Measurements from ENCODE around the gene AMER2. TPM values are rescaled to one million over a fixed set of nuclear protein-coding genes. Genes with fewer than 3 reads are reported as not detected.

The AMER2 gene
- total RNA-seq, 8 experiments from 2014 or later, result 0.04 to 19.6 (median 14.2) TPM

DNA sequence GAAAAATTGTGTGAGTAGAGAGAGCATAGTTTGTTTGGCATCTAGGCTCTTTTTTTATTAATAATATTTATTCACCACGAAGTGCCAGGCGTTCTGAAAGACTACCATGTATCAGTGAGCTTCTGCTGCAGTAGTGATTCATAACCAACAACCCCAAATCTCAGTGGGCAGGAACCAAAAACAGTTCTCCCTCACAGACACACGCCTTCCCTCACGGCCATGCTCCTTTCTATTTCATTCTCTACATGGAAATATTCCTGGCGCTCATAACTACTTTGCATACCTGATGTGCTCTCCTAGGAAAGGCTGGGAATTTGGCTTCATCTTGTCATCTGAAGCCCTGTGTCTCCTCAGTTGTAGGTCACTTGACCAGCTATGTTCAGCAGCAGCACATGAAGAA lies 26.6 kb upstream of the AMER2 start:
- 20 to 100% (median 81%) methylated on average over 1 to 5 of the region's 5 CpGs; no CpG with 5 or more reads in 4 of the 10 experiments for WGBS, 10 experiments
- H3K4me3 ChIP-seq, result no peak overlapping the region
- in situ Hi-C loops (cut with MboI; ENCODE audit: low pct_unique_long_range_greater_than_20kb in 2 of 9, low sequenced_read_pairs in 9 of 9, unreplicated experiment in 9 of 9), result no loop called here
- peak in 3 of 8 experiments; percentile 66 to 91 (median 82) for ATAC-seq (replicated peaks in 6 of 8)
- peaks cover 4 to 6% of the 10 kb centered on the region in 2 donors for H3K4me1 ChIP-seq (replicated peaks in 1 of 2)
- H3K27ac ChIP-seq, result no peak overlapping the region

DNA sequence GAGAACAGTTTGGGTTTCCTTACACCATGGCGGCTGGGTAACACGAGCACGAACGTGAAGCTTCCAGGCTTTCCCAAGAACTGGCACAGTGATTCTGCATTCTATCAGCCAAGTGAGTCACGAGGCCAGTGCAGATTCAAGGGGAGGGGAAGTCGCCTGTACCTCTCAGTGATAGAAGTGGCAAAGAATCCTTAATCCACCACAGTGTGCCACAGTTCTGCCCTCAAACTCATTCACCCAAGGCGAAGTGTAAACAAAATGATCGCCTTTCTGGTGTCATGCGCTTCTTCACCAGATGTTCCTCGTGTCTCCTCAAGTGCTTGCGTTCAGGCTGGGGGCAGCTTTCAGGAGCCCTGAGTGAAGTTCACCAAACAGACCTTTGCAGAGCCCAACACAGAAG lies 24.9 kb upstream of the AMER2 start:
- no peaks in the 10 kb centered on the region for H3K4me1 ChIP-seq (replicated peaks in 1 of 2)
- 20 to 92% (median 48%) methylated on average over 1 to 9 of the region's 11 CpGs; no CpG with 5 or more reads in 3 of the 10 experiments for WGBS, 10 experiments
- no peak overlapping the region for H3K27ac ChIP-seq
- no peak overlapping the region for H3K4me3 ChIP-seq
- no peak for ATAC-seq (replicated peaks in 6 of 8)
- in situ Hi-C loops (cut with MboI; ENCODE audit: low pct_unique_long_range_greater_than_20kb in 2 of 9, low sequenced_read_pairs in 9 of 9, unreplicated experiment in 9 of 9), result no loop called here

DNA sequence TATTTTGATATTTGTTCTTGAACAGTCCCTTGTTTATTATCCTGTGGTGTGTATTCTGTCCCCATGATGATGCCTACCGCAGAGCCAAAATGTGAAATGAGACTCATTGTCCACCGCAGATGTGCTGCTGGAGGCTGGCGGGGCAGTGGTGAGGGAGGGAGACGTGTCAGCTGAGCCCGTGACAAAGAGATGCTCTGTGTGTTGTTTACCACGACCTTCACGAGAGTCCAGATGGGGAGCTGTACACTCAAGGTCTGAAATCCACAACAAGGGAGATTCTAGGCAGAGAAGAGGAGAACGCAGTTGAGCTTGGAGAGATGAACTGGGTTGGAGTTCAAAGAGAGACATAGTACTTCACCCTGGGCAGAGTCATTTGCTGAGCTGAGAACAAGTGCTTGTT lies 20.8 kb upstream of the AMER2 start:
- in situ Hi-C loops (cut with MboI; ENCODE audit: low pct_unique_long_range_greater_than_20kb in 2 of 9, low sequenced_read_pairs in 9 of 9, unreplicated experiment in 9 of 9), result no loop called here
- WGBS, 10 experiments, result 22 to 84% (median 30%) methylated on average over 3 to 8 of the region's 8 CpGs; no CpG with 5 or more reads in 5 of the 10 experiments

DNA sequence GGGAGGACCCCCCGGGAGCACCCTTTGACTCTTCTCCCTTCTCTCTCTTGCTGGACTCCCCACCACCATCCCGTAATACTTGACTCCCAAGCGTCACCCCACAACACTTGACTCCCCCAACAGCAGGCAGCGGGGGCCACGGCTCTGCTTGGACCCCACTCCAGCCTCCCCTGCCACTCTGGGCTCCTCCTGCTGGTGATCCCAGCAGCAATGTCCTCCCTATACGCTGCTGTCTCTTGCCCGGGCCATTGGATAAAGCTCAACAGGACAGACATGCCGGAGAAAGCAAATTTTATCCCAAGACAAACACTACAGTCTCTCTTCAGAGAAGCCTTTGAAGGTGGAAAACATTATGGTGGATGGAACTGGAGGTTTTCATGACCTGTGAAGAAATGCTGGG lies 20.4 kb upstream of the AMER2 start:
- no peak for ATAC-seq (replicated peaks in 6 of 8)
- in situ Hi-C loops (cut with MboI; ENCODE audit: low pct_unique_long_range_greater_than_20kb in 2 of 9, low sequenced_read_pairs in 9 of 9, unreplicated experiment in 9 of 9), result no loop called here
- Histone ChIP-seq H3K4me3 (no peak overlapping the region), H3K4me1 (replicated peaks in 1 of 2) (peaks cover 8 to 12% of the 10 kb centered on the region in 2 donors), H3K27ac (no peak overlapping the region)
- 0 to 97% (median 83%) methylated on average over 1 to 5 of the region's 8 CpGs; no CpG with 5 or more reads in 6 of the 10 experiments for WGBS, 10 experiments

More for the DNA sequence above, 20.8 kb upstream of the AMER2 start:
- H3K27ac ChIP-seq, result no peak overlapping the region
- no peak overlapping the region for H3K4me3 ChIP-seq
- H3K4me1 ChIP-seq (replicated peaks in 1 of 2), result peaks cover 8 to 12% of the 10 kb centered on the region in 2 donors
- no peak for ATAC-seq (replicated peaks in 6 of 8)

DNA sequence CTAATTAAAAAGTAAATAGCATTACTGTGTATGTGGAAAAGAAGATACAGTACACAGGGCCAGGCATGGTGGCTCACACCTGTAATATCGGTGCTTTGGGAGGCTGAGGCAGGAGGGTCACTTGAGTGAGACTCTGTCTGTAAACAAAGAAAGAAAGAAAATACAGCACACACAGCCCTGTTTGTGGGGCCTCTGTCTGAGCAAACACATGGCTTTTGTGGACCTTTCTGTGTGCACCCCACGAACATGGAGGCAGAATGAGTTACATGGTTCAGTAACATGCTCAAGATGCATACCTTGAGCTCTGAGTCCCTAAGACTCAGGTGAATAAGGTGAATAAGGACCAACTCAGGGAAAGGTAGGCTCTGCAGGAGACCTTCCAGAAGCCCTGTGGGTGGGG lies 20.0 kb upstream of the AMER2 start:
- peaks cover 8 to 12% of the 10 kb centered on the region in 2 donors for H3K4me1 ChIP-seq (replicated peaks in 1 of 2)
- no peak for ATAC-seq (replicated peaks in 6 of 8)
- no peak overlapping the region for H3K4me3 ChIP-seq
- in situ Hi-C loops (cut with MboI; ENCODE audit: low pct_unique_long_range_greater_than_20kb in 2 of 9, low sequenced_read_pairs in 9 of 9, unreplicated experiment in 9 of 9), result no loop called here
- WGBS, 10 experiments, result 0 to 100% (median 0%) methylated on average over 1 to 2 of the region's 2 CpGs; no CpG with 5 or more reads in 5 of the 10 experiments
- H3K27ac ChIP-seq, result no peak overlapping the region

DNA sequence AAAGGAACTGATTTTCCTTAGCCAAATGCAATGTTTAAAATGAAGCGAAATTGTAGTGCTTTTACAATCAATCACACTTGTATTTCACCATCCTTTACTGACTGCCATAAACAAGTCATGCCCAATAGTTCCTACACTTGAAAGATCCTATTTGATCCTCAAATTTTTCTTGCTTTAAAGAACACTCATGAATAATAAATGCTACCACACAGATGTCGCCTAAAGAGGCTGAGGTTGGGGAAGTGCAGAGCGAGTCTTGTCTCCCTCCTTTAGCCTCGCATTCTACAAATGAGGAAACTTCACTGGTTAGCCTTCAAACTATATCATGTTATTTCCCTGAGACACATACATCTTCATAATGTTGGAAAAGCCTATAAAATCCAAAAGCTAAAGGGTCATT lies 18.7 kb upstream of the AMER2 start:
- no peak overlapping the region for H3K27ac ChIP-seq
- WGBS, 10 experiments, result 0 to 90% (median 60%) methylated on average over 1 to 4 of the region's 4 CpGs; no CpG with 5 or more reads in 1 of the 10 experiments
- no peak overlapping the region for H3K4me3 ChIP-seq
- ATAC-seq (replicated peaks in 6 of 8), result no peak
- peaks cover 8 to 12% of the 10 kb centered on the region in 2 donors for H3K4me1 ChIP-seq (replicated peaks in 1 of 2)
- in situ Hi-C loops (cut with MboI; ENCODE audit: low pct_unique_long_range_greater_than_20kb in 2 of 9, low sequenced_read_pairs in 9 of 9, unreplicated experiment in 9 of 9), result no loop called here

DNA sequence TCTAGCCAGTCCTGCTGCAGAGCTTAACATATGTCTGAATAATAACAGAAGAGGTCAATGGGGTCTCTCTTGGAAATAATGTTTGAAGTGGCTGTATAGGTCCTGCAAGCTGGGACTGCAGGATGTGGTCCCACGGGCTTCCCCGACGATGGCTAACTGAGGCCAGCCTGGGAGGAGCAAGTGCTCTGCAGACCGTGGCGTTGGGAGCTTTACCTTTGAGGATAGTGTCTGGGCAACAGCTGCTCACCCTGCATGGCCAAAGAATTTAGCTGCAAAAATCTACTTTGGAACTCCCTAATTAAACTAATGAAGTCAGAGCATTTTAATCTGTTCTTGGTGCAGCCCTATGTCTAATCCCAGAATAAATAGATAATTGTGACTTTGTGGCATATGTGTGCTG lies 18.2 kb upstream of the AMER2 start:
- Histone ChIP-seq H3K4me3 (no peak overlapping the region), H3K4me1 (replicated peaks in 1 of 2) (peaks cover 8 to 12% of the 10 kb centered on the region in 2 donors), H3K27ac (no peak overlapping the region)
- peak in 1 of 8 experiments; percentile 17 for ATAC-seq (replicated peaks in 6 of 8)
- 0 to 90% (median 20%) methylated on average over 1 to 5 of the region's 5 CpGs; no CpG with 5 or more reads in 3 of the 10 experiments for WGBS, 10 experiments
- in situ Hi-C loops (cut with MboI; ENCODE audit: low pct_unique_long_range_greater_than_20kb in 2 of 9, low sequenced_read_pairs in 9 of 9, unreplicated experiment in 9 of 9), result no loop called here

DNA sequence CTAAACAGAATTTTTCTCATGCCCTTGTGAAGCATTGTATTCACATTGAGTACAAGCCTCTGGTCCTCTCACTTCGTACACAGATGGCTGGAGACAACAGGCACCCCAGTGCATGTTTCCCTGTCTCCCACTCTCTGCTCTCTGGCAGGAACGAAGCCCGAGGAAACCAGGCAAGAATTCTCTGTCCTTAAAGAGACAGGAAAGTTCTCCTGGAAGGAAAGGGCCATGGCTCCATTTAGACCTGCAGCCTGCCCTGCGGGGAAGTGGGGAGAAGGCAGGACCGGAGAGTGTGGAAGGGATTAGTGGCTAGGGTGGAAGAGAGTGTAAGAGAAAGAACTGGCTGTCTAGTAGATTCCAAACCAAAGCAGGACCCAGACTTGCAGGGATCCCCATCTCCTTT lies 15.5 kb upstream of the AMER2 start:
- ATAC-seq (replicated peaks in 6 of 8), result no peak
- WGBS, 10 experiments, result 0 to 80% (median 43%) methylated on average over 1 to 5 of the region's 5 CpGs; no CpG with 5 or more reads in 4 of the 10 experiments
- no peak overlapping the region for H3K4me3 ChIP-seq
- in situ Hi-C loops (cut with MboI; ENCODE audit: low pct_unique_long_range_greater_than_20kb in 2 of 9, low sequenced_read_pairs in 9 of 9, unreplicated experiment in 9 of 9), result no loop called here
- no peak overlapping the region for H3K27ac ChIP-seq
- peaks cover 8 to 12% of the 10 kb centered on the region in 2 donors for H3K4me1 ChIP-seq (replicated peaks in 1 of 2)

DNA sequence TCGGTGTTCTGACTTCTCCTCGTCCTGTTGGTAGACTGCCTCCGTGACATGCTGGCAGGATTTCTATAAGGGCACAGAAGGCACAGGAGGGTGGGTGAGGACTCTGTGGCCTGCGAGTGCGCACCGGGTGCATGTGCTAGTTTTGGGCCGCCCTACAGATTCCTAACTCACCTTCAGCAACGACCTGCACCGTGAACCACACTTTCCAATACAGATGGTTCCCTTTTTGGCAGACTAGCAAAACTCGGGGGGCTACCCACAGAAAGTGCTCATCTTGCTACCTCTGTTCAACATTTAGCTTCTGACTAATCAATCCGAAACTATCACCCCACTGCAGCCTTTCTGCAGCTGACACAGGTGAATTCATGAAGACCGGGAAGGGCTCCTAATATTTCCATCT lies 14.1 kb upstream of the AMER2 start:
- Histone ChIP-seq H3K4me3 (no peak overlapping the region), H3K4me1 (replicated peaks in 1 of 2) (peaks cover 13 to 16% of the 10 kb centered on the region in 2 donors), H3K27ac (no peak overlapping the region)
- in situ Hi-C loops (cut with MboI; ENCODE audit: low pct_unique_long_range_greater_than_20kb in 2 of 9, low sequenced_read_pairs in 9 of 9, unreplicated experiment in 9 of 9), result no loop called here
- ATAC-seq (replicated peaks in 6 of 8), result no peak
- WGBS, 10 experiments, result 0 to 100% (median 82%) methylated on average over 1 to 5 of the region's 12 CpGs; no CpG with 5 or more reads in 2 of the 10 experiments

DNA sequence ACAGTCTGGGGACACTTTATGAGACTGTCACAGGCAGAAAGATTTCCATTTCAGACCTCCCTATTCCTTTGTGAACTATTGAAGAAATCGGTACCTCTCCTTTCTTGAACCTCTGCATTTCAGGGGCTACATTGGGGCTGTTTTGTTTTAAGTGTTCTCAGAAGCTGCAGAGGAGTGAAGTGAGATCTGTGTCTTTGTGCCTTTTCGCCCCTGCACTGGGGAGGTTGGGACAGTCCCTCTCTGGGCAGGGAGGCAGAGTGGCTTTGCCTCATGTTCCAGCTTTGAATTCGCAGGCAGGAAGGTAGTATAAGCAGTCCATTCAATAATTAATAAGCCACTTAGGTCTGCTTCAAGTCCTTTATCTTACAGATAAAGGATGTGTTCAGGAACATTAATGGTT lies 9.5 kb upstream of the AMER2 start:
- in situ Hi-C loops (cut with MboI; ENCODE audit: low pct_unique_long_range_greater_than_20kb in 2 of 9, low sequenced_read_pairs in 9 of 9, unreplicated experiment in 9 of 9), result no loop called here
- H3K4me3 ChIP-seq, result no peak overlapping the region
- ATAC-seq (replicated peaks in 6 of 8), result no peak
- 20 to 94% (median 80%) methylated on average over 1 to 3 of the region's 3 CpGs; no CpG with 5 or more reads in 3 of the 10 experiments for WGBS, 10 experiments
- H3K4me1 ChIP-seq (replicated peaks in 1 of 2), result peaks cover 18 to 21% of the 10 kb centered on the region in 2 donors
- H3K27ac ChIP-seq, result no peak overlapping the region

DNA sequence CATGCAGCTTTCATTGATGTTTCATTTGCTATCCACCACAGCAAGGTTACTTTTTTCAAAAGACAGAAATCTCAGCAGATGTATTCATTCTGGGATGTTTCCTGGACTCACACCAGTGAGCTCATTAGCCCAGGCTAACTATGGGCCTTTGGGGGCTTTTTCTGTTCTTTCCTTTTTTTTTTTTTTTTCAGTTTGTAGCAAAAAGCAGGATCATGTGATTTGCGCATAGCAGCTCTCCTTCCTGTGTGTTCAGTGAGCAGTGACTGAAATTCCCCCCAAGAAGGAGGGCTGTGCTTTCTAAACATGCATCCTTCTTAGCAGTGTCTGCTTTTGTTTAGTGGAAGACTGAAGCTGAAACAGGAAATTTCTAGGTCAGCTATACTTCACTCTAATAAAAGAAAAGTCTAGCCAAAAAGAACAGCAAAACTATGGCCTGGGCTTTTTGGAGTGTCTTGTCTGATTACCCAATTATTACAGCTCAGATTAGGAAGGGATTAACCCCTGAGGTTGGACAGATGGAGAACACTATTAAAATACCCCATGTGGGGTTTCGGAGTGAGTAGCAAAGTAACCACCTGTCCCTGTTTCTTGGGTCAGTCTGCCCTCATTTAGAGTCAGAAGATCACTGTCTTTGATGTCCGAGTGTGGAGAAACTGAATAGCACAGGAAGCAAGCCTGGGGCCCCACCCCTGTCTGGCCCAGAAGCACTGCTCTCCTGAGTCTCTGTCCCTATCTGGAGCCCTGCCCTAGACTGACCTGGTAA lies 8.9 kb upstream of the AMER2 start:
- H3K27ac ChIP-seq, result peak overlapping the region in 1 of 2 donors; percentile 58
- WGBS, 10 experiments, result 10 to 90% (median 31%) methylated on average over 1 to 3 of the region's 3 CpGs; no CpG with 5 or more reads in 2 of the 10 experiments

DNA sequence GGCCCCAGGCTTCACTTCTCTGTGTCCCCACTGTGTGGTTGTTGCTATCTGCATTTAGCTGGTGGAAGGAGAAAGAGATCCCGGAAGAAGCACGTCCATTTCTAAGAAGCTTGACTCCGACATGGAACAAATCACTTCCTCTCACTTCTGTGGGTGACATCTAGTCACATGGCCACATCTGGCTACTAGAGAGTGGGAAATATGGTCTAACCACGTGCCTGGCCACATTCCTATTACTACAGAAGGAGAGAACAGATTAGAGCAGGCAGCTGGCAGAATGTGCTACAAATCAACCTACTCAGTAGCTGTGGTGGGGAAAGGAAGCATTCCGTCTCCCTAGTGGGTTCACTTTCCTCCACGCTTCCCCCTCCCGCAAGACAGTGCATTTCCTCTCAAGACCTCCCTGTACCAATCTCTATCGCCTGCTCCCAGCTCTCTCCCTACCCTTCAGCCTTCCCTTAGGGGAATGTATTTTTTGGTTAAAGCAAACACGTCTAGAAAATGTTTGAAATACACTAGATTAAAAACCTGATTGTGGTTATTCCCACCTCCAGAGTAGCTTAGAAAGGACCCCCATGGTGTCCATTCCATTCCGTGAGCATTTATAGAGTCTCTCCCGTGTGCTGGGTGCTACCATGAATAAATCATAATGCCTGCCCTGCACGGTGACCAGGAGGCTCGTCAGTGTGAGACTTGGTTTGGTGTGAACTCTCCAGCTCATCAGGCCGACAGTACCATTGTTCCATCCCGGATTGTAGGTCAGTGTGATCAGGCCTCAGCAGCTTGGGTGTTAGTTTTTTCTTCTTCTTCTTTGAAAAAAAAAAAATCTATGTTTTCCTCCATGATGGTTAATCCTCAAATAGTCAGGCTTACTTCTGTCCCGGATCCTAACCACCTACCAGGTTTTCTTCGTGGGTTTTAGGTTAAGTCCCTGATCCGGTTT lies 8.0 kb upstream of the AMER2 start:
- ATAC-seq (replicated peaks in 6 of 8), result peak in 4 of 8 experiments; percentile 62 to 78 (median 74)
- in situ Hi-C loops (cut with MboI; ENCODE audit: low pct_unique_long_range_greater_than_20kb in 2 of 9, low sequenced_read_pairs in 9 of 9, unreplicated experiment in 9 of 9), result no loop called here
- peak overlapping the region in 1 of 2 donors; percentile 58 for H3K27ac ChIP-seq
- 24 to 90% (median 66%) methylated on average over 2 to 14 of the region's 18 CpGs for WGBS, 10 experiments
- no peak overlapping the region for H3K4me3 ChIP-seq
- peaks cover 18 to 21% of the 10 kb centered on the region in 2 donors for H3K4me1 ChIP-seq (replicated peaks in 1 of 2)

More for the DNA sequence above, 8.9 kb upstream of the AMER2 start:
- in situ Hi-C loops (cut with MboI; ENCODE audit: low pct_unique_long_range_greater_than_20kb in 2 of 9, low sequenced_read_pairs in 9 of 9, unreplicated experiment in 9 of 9), result no loop called here
- H3K4me3 ChIP-seq, result no peak overlapping the region
- peak in 7 of 8 experiments; percentile 41 to 81 (median 63) for ATAC-seq (replicated peaks in 6 of 8)
- peaks cover 18 to 21% of the 10 kb centered on the region in 2 donors for H3K4me1 ChIP-seq (replicated peaks in 1 of 2)

DNA sequence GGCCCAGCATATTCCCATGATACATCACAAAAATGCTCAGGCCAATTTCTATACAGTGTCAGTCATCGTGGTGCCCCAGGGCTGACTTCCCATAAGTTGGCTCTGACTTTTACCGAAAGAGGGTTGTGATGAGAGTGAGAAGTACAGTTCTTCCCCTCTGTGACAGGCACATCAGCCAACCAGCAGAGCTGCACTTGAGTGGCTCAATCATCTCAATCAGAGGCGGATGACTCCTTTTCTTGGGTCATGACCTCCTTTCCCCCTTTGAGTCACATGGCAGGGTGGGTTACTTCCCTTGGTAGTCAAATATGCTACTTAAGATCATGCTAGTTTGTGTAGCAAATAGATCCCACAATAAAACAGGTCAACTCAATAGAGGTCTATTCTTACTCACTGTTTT lies 6.9 kb upstream of the AMER2 start:
- 10 to 100% (median 100%) methylated on average over 1 to 3 of the region's 3 CpGs; no CpG with 5 or more reads in 4 of the 10 experiments for WGBS, 10 experiments
- in situ Hi-C loops (cut with MboI; ENCODE audit: low pct_unique_long_range_greater_than_20kb in 2 of 9, low sequenced_read_pairs in 9 of 9, unreplicated experiment in 9 of 9), result no loop called here
- Histone ChIP-seq H3K27ac (no peak overlapping the region), H3K4me1 (replicated peaks in 1 of 2) (peaks cover 18 to 21% of the 10 kb centered on the region in 2 donors), H3K4me3 (no peak overlapping the region)
- ATAC-seq (replicated peaks in 6 of 8), result no peak

Measured in motor neuron (in vitro differentiated cells).